ENCODE data around the gene SLC16A10. TPM values are rescaled to one million over a fixed set of nuclear protein-coding genes. Genes with fewer than 3 reads are reported as not detected.

SLC16A10 gene
- total RNA-seq, 3 donors from 2014 or later = 1.4 to 6.0 (median 3.8) TPM

GRCh38 chr6:111171577-111172400 lies 84.5 kb downstream of the SLC16A10 start:
- Histone ChIP-seq H3K4me1 (ENCODE audit: low read depth) (no peaks in the 10 kb centered on the region), H3K9me3 (no peaks in the 10 kb centered on the region), H3K4me3 (no peak overlapping the region), H3K36me3 (ENCODE audit: low read depth) (no peaks in the 10 kb centered on the region)
- no peak for TF ChIP-seq CTCF (IDR thresholded peaks at IDR 0.05)
- no peak for DNase-seq
- ATAC-seq = no peak
- intact Hi-C loops (cut with DNase I, micrococcal nuclease) = no loop called here

GRCh38 chr6:111172563-111172962 lies 85.3 kb downstream of the SLC16A10 start:
- intact Hi-C loops (cut with DNase I, micrococcal nuclease) = no loop called here
- no peak for ATAC-seq
- Histone ChIP-seq H3K4me1 (ENCODE audit: low read depth) (no peaks in the 10 kb centered on the region), H3K9me3 (no peaks in the 10 kb centered on the region), H3K36me3 (ENCODE audit: low read depth) (no peaks in the 10 kb centered on the region), H3K4me3 (no peak overlapping the region)
- DNase-seq = no peak
- TF ChIP-seq CTCF (IDR thresholded peaks at IDR 0.05) = no peak

- Histone ChIP-seq H3K4me3 (no peak overlapping the region), H3K9me3 (no peaks in the 10 kb centered on the region), H3K36me3 (ENCODE audit: low read depth) (no peaks in the 10 kb centered on the region), H3K4me1 (ENCODE audit: low read depth) (no peaks in the 10 kb centered on the region)
- DNase-seq (no peak), ATAC-seq (no peak)
- no peak for TF ChIP-seq CTCF (IDR thresholded peaks at IDR 0.05)
- intact Hi-C loops (cut with DNase I, micrococcal nuclease) = no loop called here
Measured at GRCh38 chr6:111173341-111173740, 86.0 kb downstream of the SLC16A10 start.

- Histone ChIP-seq H3K36me3 (ENCODE audit: low read depth) (no peaks in the 10 kb centered on the region), H3K4me1 (ENCODE audit: low read depth) (no peaks in the 10 kb centered on the region), H3K4me3 (no peak overlapping the region), H3K9me3 (no peaks in the 10 kb centered on the region)
- intact Hi-C loops (cut with DNase I, micrococcal nuclease) = no loop called here
- no peak for DNase-seq
- no peak for TF ChIP-seq CTCF (IDR thresholded peaks at IDR 0.05)
- ATAC-seq = no peak
Measured at GRCh38 chr6:111173946-111174345, 86.6 kb downstream of the SLC16A10 start.

GRCh38 chr6:111175109-111175508 lies 87.8 kb downstream of the SLC16A10 start:
- no peaks in the 10 kb centered on the region for H3K9me3 ChIP-seq
- DNase-seq (no peak), ATAC-seq (no peak)
- intact Hi-C loops (cut with DNase I, micrococcal nuclease) = no loop called here
- H3K36me3 ChIP-seq (ENCODE audit: low read depth) = no peaks in the 10 kb centered on the region
- no peak for TF ChIP-seq CTCF (IDR thresholded peaks at IDR 0.05)
- no peak overlapping the region for H3K4me3 ChIP-seq
- H3K4me1 ChIP-seq (ENCODE audit: low read depth) = no peaks in the 10 kb centered on the region
